Effector CD8-positive, alpha-beta T cell (primary cell): ENCODE data around the gene MCEE.
"Not testable (repeated sequence)": the region's sequence is repeated elsewhere in the genome, so short reads cannot be mapped to it uniquely, and the experiment has no call there.

Experiments
- DNase-seq: peaks from one replicate; lab custom pipeline; 2025; lab: John Stamatoyannopoulos, UW
- total RNA-seq, 4 experiments: gene quantifications; one replicate each; lab custom pipeline; 2026; lab: John Stamatoyannopoulos, UW

Gene MCEE
- 5.6 to 16.7 (median 12.3) reads per million in 4 experiments for total RNA-seq

- DNase-seq, result peak; percentile 80
Observed at GRCh38 chr2:71130152-71130904, at the start of gene MCEE, which contains the start of gene MPHOSPH10. Gene MCEE, minus strand, starts transcription at chr2:71130229. Its CDS starts 10 bp downstream, at chr2:71130219. Gene MPHOSPH10, plus strand, starts transcription at chr2:71130634. Its CDS starts 32 bp downstream, at chr2:71130666.

DNA sequence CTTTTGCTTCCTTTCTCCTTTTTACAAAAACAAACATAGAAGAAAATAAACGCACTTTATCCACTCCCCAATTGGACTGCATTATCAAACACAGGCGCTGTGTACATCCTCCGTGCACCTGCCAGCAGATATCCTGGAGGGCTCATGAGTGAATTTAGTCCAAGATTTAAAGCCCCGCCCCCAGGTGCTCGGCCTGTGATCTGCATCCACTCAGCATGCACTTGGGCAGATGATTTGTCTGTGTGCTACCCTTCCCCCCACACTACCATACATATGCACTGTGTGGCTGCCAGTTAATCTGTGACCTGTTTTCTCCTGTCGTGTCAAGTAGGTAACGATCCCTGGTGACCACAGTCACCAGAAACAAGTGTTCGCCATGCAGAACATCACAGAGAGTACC, 48.8 kb upstream of the MCEE start:
- not testable (repeated sequence) for DNase-seq

GRCh38 chr2:71174207-71174606, 44.2 kb upstream of the MCEE start:
- DNase-seq, result no peak

DNA sequence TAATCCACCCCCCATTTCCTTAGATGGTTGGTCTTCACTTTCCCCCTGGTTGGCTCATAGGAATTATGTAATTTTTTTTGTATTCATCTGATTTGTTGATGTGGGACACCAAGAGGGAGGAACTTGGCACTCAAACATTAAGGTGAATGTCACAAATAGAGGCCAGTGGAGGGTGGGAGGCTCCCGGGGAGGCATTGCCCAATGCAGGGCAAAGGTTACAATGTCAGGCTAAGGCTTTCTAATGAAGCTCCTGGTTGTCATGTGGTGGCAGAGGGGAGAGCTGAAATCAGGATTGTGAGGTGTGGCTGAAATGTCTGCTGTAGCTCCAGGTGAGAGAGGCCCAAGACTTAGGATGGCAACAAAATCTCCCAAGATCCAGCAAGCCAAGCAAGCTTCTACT, 43.1 kb upstream of the MCEE start:
- DNase-seq, result no peak

GRCh38 chr2:71166812-71167211, 36.8 kb upstream of the MCEE start:
- no peak for DNase-seq

GRCh38 chr2:71157124-71157793, 27.2 kb upstream of the MCEE start:
- peak; percentile 56 for DNase-seq

GRCh38 chr2:71156573-71156972, 26.5 kb upstream of the MCEE start:
- DNase-seq, result no peak

GRCh38 chr2:71155846-71156245, 25.8 kb upstream of the MCEE start:
- no peak for DNase-seq

DNA sequence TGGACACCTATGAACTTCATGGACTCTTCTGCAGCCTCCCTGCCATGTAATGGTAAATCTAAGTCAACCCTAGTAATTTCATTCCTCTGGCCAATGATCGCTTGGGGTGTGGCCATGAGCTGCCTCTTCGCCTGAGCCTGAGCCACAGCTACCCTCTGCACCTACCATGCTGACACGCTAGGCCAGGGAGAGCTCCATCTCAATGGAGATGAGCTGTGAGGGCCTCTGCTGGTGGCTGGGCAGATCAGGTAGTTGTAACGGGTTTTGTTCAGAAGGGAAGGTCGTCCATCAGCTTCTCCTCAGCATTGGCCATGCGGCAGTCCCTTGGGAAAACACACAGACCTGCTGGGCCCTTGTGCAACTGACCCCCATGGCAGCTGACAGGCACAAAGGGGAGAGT, 24.8 kb upstream of the MCEE start:
- no peak for DNase-seq

GRCh38 chr2:71154279-71154678, 24.2 kb upstream of the MCEE start:
- no peak for DNase-seq

DNA sequence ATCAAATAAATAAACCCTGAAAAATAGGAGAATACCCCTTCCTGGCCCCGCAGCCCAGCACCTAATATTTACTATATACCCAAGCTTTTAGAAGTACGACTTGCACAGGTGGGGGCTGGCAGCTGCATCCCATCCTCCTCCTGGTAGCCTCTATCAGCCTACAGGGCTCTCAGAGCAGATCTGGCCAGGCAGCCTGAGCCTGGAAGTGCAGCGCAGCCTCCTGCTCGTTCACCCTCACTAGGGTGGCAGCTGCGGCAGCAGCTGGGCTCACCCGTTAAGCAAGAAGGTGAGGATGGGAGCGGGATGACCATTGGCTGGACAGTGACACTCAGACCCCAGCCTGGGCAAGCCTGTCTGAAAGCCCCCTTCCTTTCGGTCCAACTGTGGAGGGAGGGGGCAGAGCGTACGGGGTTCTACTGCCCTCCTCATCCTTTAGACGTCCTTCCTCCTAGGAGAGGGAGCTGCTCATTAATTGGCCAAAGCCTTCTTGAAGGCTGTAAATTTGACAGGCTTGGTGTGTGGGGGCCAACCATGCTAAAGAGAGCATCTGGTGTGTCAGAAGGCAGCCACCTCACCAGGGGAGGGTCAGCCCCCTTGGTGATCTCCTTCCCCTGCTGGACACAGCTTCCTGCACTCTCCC, 23.7 kb upstream of the MCEE start:
- no peak for DNase-seq

- DNase-seq, result no peak
Observed at GRCh38 chr2:71151620-71152019, 21.6 kb upstream of the MCEE start.

DNA sequence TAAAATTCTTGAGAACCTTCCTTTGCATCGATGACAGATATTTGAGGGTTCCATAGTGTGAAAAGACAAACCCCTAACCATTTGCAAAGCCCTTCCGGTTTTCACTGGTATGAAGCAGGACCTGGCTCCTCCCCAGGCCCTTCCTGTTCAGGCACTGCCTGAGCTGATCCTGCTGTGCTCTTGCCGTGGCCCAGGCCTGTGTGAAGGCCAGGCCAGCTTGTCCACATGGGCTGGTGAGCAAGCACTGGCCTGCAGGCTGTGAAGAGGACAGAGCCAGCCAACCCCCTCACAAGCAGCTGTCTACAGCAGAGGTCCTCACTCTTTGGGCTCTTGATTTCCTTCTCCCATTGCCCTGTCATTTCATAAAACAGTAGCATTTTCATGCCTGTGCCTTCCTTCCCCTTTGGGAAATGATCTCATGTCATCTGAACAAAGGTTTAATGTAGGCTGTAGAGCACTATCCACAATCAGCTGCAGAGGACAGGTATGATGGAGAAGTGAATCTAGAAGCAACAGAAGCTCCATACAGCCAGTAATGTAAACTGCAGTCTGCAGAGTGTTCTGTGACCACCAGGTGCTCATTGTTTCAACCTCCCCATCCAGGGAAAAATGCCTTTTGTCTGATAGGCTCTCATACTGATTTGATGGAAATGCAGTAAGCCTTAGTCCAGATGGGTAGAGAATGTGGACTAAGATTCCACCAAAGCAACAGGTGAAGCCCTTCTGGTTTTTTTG, 20.2 kb upstream of the MCEE start:
- no peak for DNase-seq

DNA sequence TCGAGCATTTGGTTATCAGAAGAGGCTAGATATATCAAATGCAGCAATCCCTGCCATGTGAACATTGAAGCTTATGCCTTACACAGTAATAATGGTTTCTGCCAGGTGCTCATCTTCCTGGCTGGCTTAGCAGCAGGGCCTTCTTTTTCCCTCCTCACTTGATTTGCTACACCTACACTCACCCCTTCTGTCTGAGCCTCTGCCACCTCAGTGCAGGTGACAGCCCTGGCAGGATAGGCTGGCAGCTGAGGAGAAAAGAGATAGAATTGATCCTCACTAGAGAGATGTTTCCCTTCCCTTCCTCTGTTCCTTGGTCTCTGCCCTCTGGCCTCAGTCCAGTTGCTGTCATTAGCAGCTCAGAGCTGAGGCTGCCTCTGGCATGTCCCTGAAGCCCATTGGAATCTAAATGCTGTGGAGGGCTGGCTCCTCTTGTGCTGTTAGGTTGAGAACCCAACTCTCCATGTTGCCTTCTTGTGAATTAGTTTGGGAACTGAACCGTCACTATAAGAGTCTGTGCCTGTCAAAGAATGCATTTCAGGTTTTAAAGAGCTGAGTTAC, 18.6 kb upstream of the MCEE start:
- DNase-seq, result no peak

DNA sequence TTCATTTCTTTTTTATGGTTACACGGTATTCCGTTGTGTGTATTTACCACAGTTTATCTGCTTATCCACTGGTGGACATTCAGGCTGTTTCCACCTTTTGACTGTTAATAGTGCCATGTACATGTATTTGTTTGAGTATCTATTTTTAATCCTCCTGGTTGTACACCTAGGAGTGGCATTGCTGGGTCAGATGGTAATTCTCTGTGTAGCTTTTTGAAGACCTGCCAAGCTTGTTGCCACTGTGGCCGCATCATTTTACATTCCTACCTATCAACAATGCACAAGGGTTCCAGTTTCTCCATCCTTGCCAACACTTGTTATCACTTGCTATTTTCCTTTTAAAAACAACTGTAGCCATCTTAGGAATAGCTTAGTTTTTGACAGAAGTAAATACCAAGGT, 13.8 kb upstream of the MCEE start:
- DNase-seq, result no peak

- no peak for DNase-seq
Observed at GRCh38 chr2:71136174-71136573, 6.1 kb upstream of the MCEE start.

GRCh38 chr2:71133603-71134002, 3.6 kb upstream of the MCEE start:
- no peak for DNase-seq

- not testable (repeated sequence) for DNase-seq
Observed at GRCh38 chr2:71131387-71132166, 1.5 kb upstream of the MCEE start.

- DNase-seq, result no peak
Observed at GRCh38 chr2:71130905-71131244, 846 bp upstream of the MCEE start.

- DNase-seq, result no peak
Observed at GRCh38 chr2:71129902-71130151, 202 bp downstream of the MCEE start.

- DNase-seq, result no peak
Observed at GRCh38 chr2:71129114-71129901, 721 bp downstream of the MCEE start.
